Dorsolateral prefrontal cortex (tissue), 118 donors: ENCODE results near the gene HACE1. TPM values are rescaled to one million over a fixed set of nuclear protein-coding genes. Genes with fewer than 3 reads are reported as not detected.

ENCODE experiments used
- total RNA-seq, 120 experiments: library from RNA; stranded (reverse); gene quantifications; one replicate each; pipeline versions ENCODE4 v1.2.3 to v1.2.4, GENCODE V29; 2022

The HACE1 gene
- total RNA-seq, 120 experiments from 2014 or later: 32.6 to 69.2 (median 49.5) TPM

Other genes with a start within 250 kb of the HACE1 start
- 1 to 10 TPM in 65 of 120 experiments, under 1 TPM in 55; 0.30 to 2.8 (median 1.0) TPM for gene LIN28B, start 97.2 kb upstream of the HACE1 start, total RNA-seq